Measurements from ENCODE around the gene SLC12A9. TPM values are rescaled to one million over a fixed set of nuclear protein-coding genes. Genes with fewer than 3 reads are reported as not detected.

The SLC12A9 gene
- total and polyA plus RNA-seq, 5 donors from 2014 or later, result 5.7 to 42.7 (median 6.3) TPM

GRCh38 chr7:100823140-100823525 lies 29.4 kb upstream of the SLC12A9 start:
- DNase-seq (no peak), ATAC-seq (ENCODE audit: low read depth in 2 of 2) (no peak)
- Histone ChIP-seq H3K4me3 (ENCODE audit: low read depth, low read length) (no peak overlapping the region), H3K27ac (ENCODE audit: insufficient read depth, low read length, poor library complexity, severe bottlenecking) (no peak overlapping the region), H3K4me1 (ENCODE audit: control insufficient read depth, insufficient read depth, low read length, poor library complexity, severe bottlenecking) (peaks cover 15% of the 10 kb centered on the region), H3K36me3 (ENCODE audit: control insufficient read depth, insufficient read depth, low read length) (no peaks in the 10 kb centered on the region), H3K9me3 (ENCODE audit: control insufficient read depth in 2 of 2, low read length in 2 of 2) (no peaks in the 10 kb centered on the region), H3K27me3 (ENCODE audit: control insufficient read depth, insufficient read depth, low read length) (peaks cover 6% of the 10 kb centered on the region)
- H3K4me3 Mint-ChIP-seq, result no peak overlapping the region
- peaks cover 36% of the 10 kb centered on the region for H3K27me3 Mint-ChIP-seq
- peaks cover 0 to 2% (median 0%) of the 10 kb centered on the region in 7 donors for H3K9me3 Mint-ChIP-seq
- no peaks in the 10 kb centered on the region for H3K36me3 Mint-ChIP-seq
- H3K27ac Mint-ChIP-seq, result no peak overlapping the region
- H3K4me1 Mint-ChIP-seq, result peaks cover 0 to 16% (median 11%) of the 10 kb centered on the region in 4 donors

- DNase-seq (no peak), ATAC-seq (ENCODE audit: low read depth in 2 of 2) (no peak)
- Histone ChIP-seq H3K27ac (ENCODE audit: insufficient read depth, low read length, poor library complexity, severe bottlenecking) (no peak overlapping the region), H3K4me3 (ENCODE audit: low read depth, low read length) (no peak overlapping the region), H3K27me3 (ENCODE audit: control insufficient read depth, insufficient read depth, low read length) (peaks cover 6% of the 10 kb centered on the region), H3K9me3 (ENCODE audit: control insufficient read depth in 2 of 2, low read length in 2 of 2) (no peaks in the 10 kb centered on the region), H3K4me1 (ENCODE audit: control insufficient read depth, insufficient read depth, low read length, poor library complexity, severe bottlenecking) (peaks cover 18% of the 10 kb centered on the region), H3K36me3 (ENCODE audit: control insufficient read depth, insufficient read depth, low read length) (no peaks in the 10 kb centered on the region)
- no peak overlapping the region for H3K27ac Mint-ChIP-seq
- peaks cover 0 to 2% (median 0%) of the 10 kb centered on the region in 7 donors for H3K9me3 Mint-ChIP-seq
- H3K36me3 Mint-ChIP-seq, result no peaks in the 10 kb centered on the region
- peaks cover 40% of the 10 kb centered on the region for H3K27me3 Mint-ChIP-seq
- peak overlapping the region in 1 of 4 donors; percentile 32 for H3K4me3 Mint-ChIP-seq
- H3K4me1 Mint-ChIP-seq, result peaks cover 0 to 18% (median 11%) of the 10 kb centered on the region in 4 donors
These were observed 29.0 kb upstream of the SLC12A9 start for GRCh38 chr7:100823534-100823933.

- DNase-seq (no peak), ATAC-seq (ENCODE audit: low read depth in 2 of 2) (no peak)
- peaks cover 6% of the 10 kb centered on the region for H3K27me3 ChIP-seq (ENCODE audit: control insufficient read depth, insufficient read depth, low read length)
- H3K4me3 ChIP-seq (ENCODE audit: low read depth, low read length), result no peak overlapping the region
- H3K27me3 Mint-ChIP-seq, result peaks cover 49% of the 10 kb centered on the region
- no peaks in the 10 kb centered on the region for H3K36me3 ChIP-seq (ENCODE audit: control insufficient read depth, insufficient read depth, low read length)
- peaks cover 0 to 2% (median 0%) of the 10 kb centered on the region in 7 donors for H3K9me3 Mint-ChIP-seq
- no peak overlapping the region for H3K4me3 Mint-ChIP-seq
- peaks cover 0 to 23% (median 13%) of the 10 kb centered on the region in 4 donors for H3K4me1 Mint-ChIP-seq
- H3K36me3 Mint-ChIP-seq, result no peaks in the 10 kb centered on the region
- no peak overlapping the region for H3K27ac ChIP-seq (ENCODE audit: insufficient read depth, low read length, poor library complexity, severe bottlenecking)
- H3K4me1 ChIP-seq (ENCODE audit: control insufficient read depth, insufficient read depth, low read length, poor library complexity, severe bottlenecking), result peaks cover 20% of the 10 kb centered on the region
- no peaks in the 10 kb centered on the region for H3K9me3 ChIP-seq (ENCODE audit: control insufficient read depth in 2 of 2, low read length in 2 of 2)
- H3K27ac Mint-ChIP-seq, result no peak overlapping the region
These were observed 27.9 kb upstream of the SLC12A9 start for GRCh38 chr7:100824499-100825214.

GRCh38 chr7:100825215-100825671 lies 27.3 kb upstream of the SLC12A9 start:
- peaks cover 6% of the 10 kb centered on the region for H3K27me3 ChIP-seq (ENCODE audit: control insufficient read depth, insufficient read depth, low read length)
- no peak overlapping the region for H3K27ac Mint-ChIP-seq
- H3K27me3 Mint-ChIP-seq, result peaks cover 49% of the 10 kb centered on the region
- H3K4me3 ChIP-seq (ENCODE audit: low read depth, low read length), result no peak overlapping the region
- no peak for ATAC-seq (ENCODE audit: low read depth in 2 of 2)
- no peak for DNase-seq
- no peaks in the 10 kb centered on the region for H3K36me3 ChIP-seq (ENCODE audit: control insufficient read depth, insufficient read depth, low read length)
- H3K4me1 ChIP-seq (ENCODE audit: control insufficient read depth, insufficient read depth, low read length, poor library complexity, severe bottlenecking), result peaks cover 20% of the 10 kb centered on the region
- peaks cover 0 to 23% (median 13%) of the 10 kb centered on the region in 4 donors for H3K4me1 Mint-ChIP-seq
- peak overlapping the region in 1 of 4 donors; percentile 13 for H3K4me3 Mint-ChIP-seq
- peaks cover 0 to 2% (median 0%) of the 10 kb centered on the region in 7 donors for H3K9me3 Mint-ChIP-seq
- no peaks in the 10 kb centered on the region for H3K9me3 ChIP-seq (ENCODE audit: control insufficient read depth in 2 of 2, low read length in 2 of 2)
- H3K36me3 Mint-ChIP-seq, result no peaks in the 10 kb centered on the region
- no peak overlapping the region for H3K27ac ChIP-seq (ENCODE audit: insufficient read depth, low read length, poor library complexity, severe bottlenecking)

- no peak for ATAC-seq (ENCODE audit: low read depth in 2 of 2)
- peaks cover 20% of the 10 kb centered on the region for H3K4me1 ChIP-seq (ENCODE audit: control insufficient read depth, insufficient read depth, low read length, poor library complexity, severe bottlenecking)
- no peak overlapping the region for H3K4me3 ChIP-seq (ENCODE audit: low read depth, low read length)
- H3K9me3 ChIP-seq (ENCODE audit: control insufficient read depth in 2 of 2, low read length in 2 of 2), result no peaks in the 10 kb centered on the region
- H3K27ac ChIP-seq (ENCODE audit: insufficient read depth, low read length, poor library complexity, severe bottlenecking), result no peak overlapping the region
- DNase-seq, result no peak
- H3K4me3 Mint-ChIP-seq, result peak overlapping the region; percentile 40 to 76 (median 60)
- no peaks in the 10 kb centered on the region for H3K36me3 ChIP-seq (ENCODE audit: control insufficient read depth, insufficient read depth, low read length)
- peaks cover 9% of the 10 kb centered on the region for H3K27me3 ChIP-seq (ENCODE audit: control insufficient read depth, insufficient read depth, low read length)
- no peak overlapping the region for H3K27ac Mint-ChIP-seq
- peaks cover 53% of the 10 kb centered on the region for H3K27me3 Mint-ChIP-seq
- H3K4me1 Mint-ChIP-seq, result peaks cover 0 to 23% (median 13%) of the 10 kb centered on the region in 4 donors
- H3K9me3 Mint-ChIP-seq, result peaks cover 0 to 2% (median 0%) of the 10 kb centered on the region in 7 donors
- H3K36me3 Mint-ChIP-seq, result no peaks in the 10 kb centered on the region
These were observed 26.6 kb upstream of the SLC12A9 start for GRCh38 chr7:100825751-100826513.

- ATAC-seq (ENCODE audit: low read depth in 2 of 2), result peak; percentile 16 to 52
- Histone ChIP-seq H3K36me3 (ENCODE audit: control insufficient read depth, insufficient read depth, low read length) (no peaks in the 10 kb centered on the region), H3K4me1 (ENCODE audit: control insufficient read depth, insufficient read depth, low read length, poor library complexity, severe bottlenecking) (peaks cover 20% of the 10 kb centered on the region), H3K4me3 (ENCODE audit: low read depth, low read length) (no peak overlapping the region), H3K27ac (ENCODE audit: insufficient read depth, low read length, poor library complexity, severe bottlenecking) (no peak overlapping the region), H3K9me3 (ENCODE audit: control insufficient read depth in 2 of 2, low read length in 2 of 2) (no peaks in the 10 kb centered on the region), H3K27me3 (ENCODE audit: control insufficient read depth, insufficient read depth, low read length) (peaks cover 10% of the 10 kb centered on the region)
- Mint-ChIP-seq H3K27ac (no peak overlapping the region), H3K9me3 (peaks cover 0 to 2% (median 0%) of the 10 kb centered on the region in 7 donors), H3K4me1 (peaks cover 0 to 23% (median 13%) of the 10 kb centered on the region in 4 donors), H3K4me3 (peak overlapping the region; percentile 40 to 64 (median 60)), H3K27me3 (peaks cover 57% of the 10 kb centered on the region), H3K36me3 (no peaks in the 10 kb centered on the region)
- DNase-seq, result no peak
These were observed 25.8 kb upstream of the SLC12A9 start for GRCh38 chr7:100826514-100827329.
